Measurements from ENCODE around the gene C10orf67. TPM values are rescaled to one million over a fixed set of nuclear protein-coding genes. Genes with fewer than 3 reads are reported as not detected.

Gene C10orf67
- total and polyA plus RNA-seq, 2 experiments from 2014 or later: 0.16 TPM; not detected in 1

- TF ChIP-seq, protein P1, sequence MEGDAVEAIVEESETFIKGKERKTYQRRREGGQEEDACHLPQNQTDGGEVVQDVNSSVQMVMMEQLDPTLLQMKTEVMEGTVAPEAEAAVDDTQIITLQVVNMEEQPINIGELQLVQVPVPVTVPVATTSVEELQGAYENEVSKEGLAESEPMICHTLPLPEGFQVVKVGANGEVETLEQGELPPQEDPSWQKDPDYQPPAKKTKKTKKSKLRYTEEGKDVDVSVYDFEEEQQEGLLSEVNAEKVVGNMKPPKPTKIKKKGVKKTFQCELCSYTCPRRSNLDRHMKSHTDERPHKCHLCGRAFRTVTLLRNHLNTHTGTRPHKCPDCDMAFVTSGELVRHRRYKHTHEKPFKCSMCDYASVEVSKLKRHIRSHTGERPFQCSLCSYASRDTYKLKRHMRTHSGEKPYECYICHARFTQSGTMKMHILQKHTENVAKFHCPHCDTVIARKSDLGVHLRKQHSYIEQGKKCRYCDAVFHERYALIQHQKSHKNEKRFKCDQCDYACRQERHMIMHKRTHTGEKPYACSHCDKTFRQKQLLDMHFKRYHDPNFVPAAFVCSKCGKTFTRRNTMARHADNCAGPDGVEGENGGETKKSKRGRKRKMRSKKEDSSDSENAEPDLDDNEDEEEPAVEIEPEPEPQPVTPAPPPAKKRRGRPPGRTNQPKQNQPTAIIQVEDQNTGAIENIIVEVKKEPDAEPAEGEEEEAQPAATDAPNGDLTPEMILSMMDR (conservative IDR thresholded peaks at IDR 0.05; ENCODE audit: low read depth in 2 of 2): no peak
- TF ChIP-seq, protein P2, sequence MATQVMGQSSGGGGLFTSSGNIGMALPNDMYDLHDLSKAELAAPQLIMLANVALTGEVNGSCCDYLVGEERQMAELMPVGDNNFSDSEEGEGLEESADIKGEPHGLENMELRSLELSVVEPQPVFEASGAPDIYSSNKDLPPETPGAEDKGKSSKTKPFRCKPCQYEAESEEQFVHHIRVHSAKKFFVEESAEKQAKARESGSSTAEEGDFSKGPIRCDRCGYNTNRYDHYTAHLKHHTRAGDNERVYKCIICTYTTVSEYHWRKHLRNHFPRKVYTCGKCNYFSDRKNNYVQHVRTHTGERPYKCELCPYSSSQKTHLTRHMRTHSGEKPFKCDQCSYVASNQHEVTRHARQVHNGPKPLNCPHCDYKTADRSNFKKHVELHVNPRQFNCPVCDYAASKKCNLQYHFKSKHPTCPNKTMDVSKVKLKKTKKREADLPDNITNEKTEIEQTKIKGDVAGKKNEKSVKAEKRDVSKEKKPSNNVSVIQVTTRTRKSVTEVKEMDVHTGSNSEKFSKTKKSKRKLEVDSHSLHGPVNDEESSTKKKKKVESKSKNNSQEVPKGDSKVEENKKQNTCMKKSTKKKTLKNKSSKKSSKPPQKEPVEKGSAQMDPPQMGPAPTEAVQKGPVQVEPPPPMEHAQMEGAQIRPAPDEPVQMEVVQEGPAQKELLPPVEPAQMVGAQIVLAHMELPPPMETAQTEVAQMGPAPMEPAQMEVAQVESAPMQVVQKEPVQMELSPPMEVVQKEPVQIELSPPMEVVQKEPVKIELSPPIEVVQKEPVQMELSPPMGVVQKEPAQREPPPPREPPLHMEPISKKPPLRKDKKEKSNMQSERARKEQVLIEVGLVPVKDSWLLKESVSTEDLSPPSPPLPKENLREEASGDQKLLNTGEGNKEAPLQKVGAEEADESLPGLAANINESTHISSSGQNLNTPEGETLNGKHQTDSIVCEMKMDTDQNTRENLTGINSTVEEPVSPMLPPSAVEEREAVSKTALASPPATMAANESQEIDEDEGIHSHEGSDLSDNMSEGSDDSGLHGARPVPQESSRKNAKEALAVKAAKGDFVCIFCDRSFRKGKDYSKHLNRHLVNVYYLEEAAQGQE (IDR thresholded peaks at IDR 0.05; ENCODE audit: unreplicated experiment): no peak
- TF ChIP-seq STAT1 (IDR thresholded peaks at IDR 0.05; ENCODE audit: unreplicated experiment) (no peak), EZH2phosphoT487 (IDR thresholded peaks at IDR 0.05; ENCODE audit: unreplicated experiment) (no peak)
Measured at GRCh38 chr10:23379686-23380085, 35.1 kb upstream of the C10orf67 start (continued).

DNA sequence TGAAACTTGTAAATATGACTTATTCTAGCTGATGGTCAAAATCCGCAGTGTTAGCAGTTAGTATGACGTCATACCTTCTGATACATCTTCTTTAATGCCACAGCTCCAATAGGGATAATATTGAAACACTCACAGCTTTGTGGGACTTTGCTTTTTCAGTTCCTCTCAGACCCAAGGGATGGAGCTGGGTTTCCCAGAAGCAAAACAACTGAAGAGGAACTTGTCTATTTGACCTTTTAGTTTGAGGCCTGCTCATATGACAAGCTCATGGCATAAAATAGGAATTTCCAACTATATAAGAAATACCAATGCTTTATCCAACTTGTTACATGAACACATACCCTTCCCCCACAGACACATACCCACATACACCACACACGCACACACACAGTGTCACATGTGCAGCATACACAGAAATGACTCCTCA lies 31.6 kb upstream of the C10orf67 start:
- H3K9me3 Mint-ChIP-seq: no peaks in the 10 kb centered on the region
- TF ChIP-seq, protein P1 (conservative IDR thresholded peaks at IDR 0.05; ENCODE audit: low read depth in 2 of 2): no peak
- no peak for TF ChIP-seq ZNF331 (CRISPR knock-in tag; IDR thresholded peaks at IDR 0.05; ENCODE audit: low read depth)
- no peak for TF ChIP-seq POLR2AphosphoS5 (IDR thresholded peaks at IDR 0.05; ENCODE audit: low read depth)
- TF ChIP-seq, protein P2 (IDR thresholded peaks at IDR 0.05; ENCODE audit: unreplicated experiment): no peak
- TF ChIP-seq EZH2phosphoT487 (IDR thresholded peaks at IDR 0.05; ENCODE audit: unreplicated experiment): no peak
- peaks cover 5% of the 10 kb centered on the region for H3K27me3 Mint-ChIP-seq (ENCODE audit: insufficient read depth, low read depth, poor library complexity)
- Histone ChIP-seq H3K4me2 (no peak overlapping the region), H4K20me1 (replicated peaks; ENCODE audit: insufficient read depth) (no peaks in the 10 kb centered on the region), H3K4me3 (no peak overlapping the region), H2AFZ (no peak overlapping the region), H3K9me2 (ENCODE audit: insufficient read depth) (no peaks in the 10 kb centered on the region; the same call in 1 of the 2 replicates), H3K79me2 (replicated peaks; ENCODE audit: insufficient read depth) (no peaks in the 10 kb centered on the region), H3K27ac (ENCODE audit: low read depth) (no peak overlapping the region), H3F3A (replicated peaks; ENCODE audit: low read depth) (no peaks in the 10 kb centered on the region), H3K4me1 (ENCODE audit: insufficient read depth) (no peaks in the 10 kb centered on the region), H3K27me3 (ENCODE audit: insufficient read depth) (no peaks in the 10 kb centered on the region), H3K36me3 (ENCODE audit: insufficient read depth) (no peaks in the 10 kb centered on the region)
- H3K4me1 Mint-ChIP-seq: peaks cover 9% of the 10 kb centered on the region
- ATAC-seq: no peak
- no peak overlapping the region for H3K27ac Mint-ChIP-seq
- no peaks in the 10 kb centered on the region; the same call in 2 of the 3 replicates for H3K36me3 Mint-ChIP-seq (ENCODE audit: low read depth)
- no peak overlapping the region for H3K4me3 Mint-ChIP-seq
- DNase-seq (ENCODE audit: low spot score): no peak
